ENCODE results near the gene DPYSL4.
"Not testable (repeated sequence)": the region's sequence is repeated elsewhere in the genome, so short reads cannot be mapped to it uniquely, and the experiment has no call there.

Gene DPYSL4

DNA sequence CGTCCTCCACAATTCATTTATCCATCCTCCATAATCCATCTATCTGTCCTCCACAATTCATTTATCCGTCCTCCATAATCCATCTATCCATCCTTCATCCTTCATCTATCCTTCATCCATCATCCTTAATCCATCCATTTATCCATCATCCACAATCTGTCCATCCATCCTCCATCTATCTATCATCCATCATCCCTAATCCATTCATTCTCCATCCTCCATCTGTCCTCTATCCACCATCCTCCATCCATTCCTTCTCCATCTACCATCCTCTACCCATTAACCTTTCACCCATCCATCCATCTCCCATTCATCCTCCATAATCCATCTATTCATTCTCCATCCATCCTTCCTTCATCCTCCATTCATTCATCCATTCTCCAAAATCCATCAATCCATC is 36.0 kb upstream of the DPYSL4 start:
- no peak for DNase-seq

DNA sequence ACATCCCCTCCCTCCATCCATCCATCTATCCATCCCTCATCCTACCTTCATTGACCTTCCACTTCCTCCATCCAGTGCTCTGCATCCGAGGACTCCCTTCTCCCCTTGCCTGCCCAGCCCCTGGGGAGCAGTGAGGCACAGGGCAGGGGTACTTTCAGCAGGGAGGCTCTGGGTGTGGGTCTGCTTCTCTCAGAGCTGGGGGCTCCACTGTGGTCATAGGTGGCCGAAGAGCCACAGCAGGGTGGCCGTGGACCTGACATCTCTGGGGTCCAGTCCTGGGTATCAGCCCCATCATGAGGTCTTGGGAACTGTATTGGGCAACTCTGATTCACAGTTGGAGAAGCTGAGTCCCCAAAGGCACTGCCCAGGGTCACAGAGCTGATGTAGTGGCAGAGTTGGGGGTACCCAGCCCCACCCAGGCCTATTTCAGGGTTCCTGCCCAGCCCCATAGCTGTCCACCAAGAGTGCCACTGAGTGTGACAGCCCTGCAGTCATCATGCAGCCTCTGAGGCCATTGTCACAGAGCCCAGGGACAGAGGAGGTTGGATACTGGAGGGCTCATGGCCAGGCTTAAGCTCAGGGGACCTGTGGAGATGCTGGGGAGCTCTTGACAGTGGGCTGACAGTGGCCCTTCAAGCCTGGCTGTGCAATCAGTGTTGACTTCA is 35.3 kb upstream of the DPYSL4 start:
- DNase-seq: no peak

DNA sequence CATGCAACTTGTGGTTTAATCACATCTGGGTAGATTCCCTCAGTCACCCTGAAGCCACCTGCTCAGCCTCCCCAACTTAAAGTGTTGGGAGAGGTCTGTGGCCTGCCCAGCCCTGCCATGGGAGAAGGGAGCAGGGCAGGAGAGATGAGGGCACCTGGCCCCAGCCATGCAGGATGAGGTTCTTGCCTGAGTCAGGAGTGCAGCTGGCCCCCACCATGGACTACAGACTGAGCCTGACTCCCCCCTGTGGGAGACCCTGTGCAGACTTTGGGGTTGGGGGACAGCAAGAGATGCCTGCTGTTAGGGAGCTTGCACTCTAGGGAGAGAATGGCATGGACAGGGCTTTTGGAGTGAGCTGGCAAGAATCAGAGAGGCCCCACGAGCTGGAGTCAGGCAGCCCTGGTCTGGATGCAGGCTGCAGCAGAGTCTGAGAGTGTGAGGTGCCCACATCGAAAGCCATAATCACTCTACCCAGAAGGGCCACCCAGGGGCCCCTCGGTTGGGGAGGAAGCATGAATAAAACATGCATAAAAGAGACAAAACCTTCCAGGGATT is 34.7 kb upstream of the DPYSL4 start:
- DNase-seq: no peak

DNA sequence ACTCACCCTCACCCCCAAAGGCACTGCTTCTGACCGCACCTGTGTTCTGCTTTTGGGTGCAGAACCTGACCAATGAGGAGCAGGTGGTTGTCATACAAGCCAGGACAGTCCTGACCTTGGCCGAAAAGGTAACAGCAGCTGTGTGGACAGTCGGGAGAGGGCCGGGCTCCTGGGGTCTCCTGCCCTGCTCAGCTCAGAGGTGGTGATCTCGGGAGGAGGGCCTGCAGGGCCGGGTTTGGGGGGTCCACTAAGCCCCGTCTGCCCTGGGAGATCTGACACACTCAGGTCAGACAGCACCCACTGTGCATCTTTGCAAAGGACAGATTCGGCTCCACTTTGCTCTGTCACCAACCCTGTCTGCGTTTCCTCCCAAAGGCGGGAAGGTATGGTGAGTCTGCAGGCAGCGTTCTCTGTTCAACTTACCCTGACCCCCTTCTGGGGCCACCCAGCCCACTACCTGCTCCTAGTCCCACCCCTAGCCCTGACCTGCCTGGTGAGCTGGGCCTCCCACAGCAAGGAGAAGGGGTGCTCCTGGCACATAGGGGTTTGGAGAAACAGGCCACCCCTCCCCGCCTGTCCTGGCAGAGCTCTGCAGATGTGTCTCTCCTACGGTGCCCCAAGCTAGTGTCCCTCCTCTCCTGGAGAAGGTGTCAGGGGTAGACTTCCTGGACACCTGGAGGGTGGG is 33.7 kb upstream of the DPYSL4 start:
- no peak for DNase-seq

DNA sequence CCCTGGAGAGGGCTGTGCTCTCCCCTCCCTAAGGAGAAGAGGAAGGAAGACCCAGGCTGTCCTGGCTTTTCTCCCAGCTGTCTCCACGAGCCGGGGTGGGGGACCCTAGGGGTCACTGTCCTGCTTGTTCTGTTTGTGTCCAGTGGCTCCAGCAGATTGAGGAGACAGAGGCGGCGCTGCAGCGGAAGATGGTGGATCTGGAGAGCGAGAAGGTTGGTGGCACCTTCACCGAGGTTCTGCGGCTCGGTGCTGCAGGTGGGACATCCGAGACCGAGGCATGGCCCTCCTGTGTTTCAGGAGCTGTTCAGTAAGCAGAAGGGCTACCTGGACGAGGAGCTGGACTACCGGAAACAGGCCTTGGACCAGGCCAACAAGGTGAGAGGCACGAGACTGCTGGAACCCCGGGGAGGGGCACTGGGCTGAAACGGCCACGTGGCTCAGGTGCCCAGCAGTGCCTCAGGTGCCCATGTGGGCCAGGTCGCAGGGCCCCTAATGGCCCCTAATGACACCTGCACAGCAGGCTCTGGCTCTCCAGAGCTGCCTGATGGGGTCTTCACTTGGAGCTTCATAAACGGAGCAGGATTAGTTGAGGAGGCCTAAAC is 33.0 kb upstream of the DPYSL4 start:
- no peak for DNase-seq

DNA sequence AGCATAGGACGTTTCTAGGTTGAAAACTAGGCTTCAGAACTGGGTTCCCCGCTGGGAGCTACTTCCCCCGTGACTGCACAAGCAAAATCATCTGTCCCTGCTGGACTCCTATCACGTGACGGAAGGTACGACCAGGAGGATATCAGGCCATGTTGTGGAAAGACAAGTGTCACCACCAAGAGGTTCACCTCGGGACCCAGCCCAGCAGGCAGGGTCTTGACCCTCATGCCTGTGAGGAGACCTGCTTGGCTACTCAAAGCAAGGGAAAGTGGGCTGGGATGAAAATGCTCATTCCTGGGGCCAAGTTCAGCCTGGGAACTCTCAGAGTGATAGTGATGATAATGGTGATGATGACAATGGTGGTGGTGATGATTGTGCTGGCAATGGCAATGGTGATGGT is 32.3 kb upstream of the DPYSL4 start:
- DNase-seq: no peak

DNA sequence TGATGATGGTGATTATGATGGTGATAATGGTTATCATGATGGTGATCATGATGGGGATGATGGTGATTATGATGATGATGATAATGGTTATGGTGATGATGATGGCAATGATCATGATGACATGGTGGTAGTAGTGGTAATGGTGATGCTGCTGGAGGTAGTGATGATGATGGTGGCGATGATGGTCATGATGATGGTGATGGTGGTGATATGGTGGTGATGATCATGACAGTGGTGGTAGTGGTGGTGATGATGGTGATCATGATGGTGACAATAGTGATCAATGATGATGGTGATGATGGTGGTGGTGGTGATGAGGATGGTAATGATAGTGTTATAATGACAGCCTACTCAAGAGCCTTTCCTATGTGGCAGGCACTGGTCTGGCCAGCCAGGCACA is 31.8 kb upstream of the DPYSL4 start:
- no peak for DNase-seq

DNA sequence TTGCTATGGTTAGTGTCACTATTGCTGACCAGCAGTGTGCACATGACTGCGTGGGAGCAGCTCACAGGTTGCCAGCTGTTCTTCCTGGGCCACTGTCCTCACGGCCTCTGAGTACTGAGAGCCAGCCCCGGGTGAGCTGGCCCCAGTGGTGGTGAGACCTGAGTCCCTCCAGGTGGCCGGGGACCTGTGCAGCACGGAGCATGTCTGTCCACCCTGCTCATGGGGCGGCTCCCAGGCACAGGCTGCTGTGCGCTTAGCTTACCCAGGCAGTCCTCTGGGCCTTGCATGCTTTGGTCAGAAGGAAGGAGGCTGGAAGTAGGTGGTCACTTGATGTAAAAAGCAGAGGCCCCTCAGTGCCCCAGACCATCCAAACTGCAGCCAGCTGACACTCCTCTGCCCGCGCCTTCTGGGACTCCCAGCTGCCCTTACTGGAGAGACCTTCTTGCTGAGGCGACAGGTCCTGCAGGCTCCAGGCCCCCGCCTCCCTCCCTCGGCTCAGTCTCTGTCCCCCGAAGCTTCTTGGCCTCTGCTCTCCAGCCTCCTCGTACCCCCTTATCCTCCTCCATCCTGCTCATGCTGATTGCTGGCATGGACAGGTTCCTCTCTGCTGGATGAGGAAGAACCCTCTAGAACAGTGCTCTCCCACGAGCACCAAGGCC is 30.9 kb upstream of the DPYSL4 start:
- DNase-seq: no peak

DNA sequence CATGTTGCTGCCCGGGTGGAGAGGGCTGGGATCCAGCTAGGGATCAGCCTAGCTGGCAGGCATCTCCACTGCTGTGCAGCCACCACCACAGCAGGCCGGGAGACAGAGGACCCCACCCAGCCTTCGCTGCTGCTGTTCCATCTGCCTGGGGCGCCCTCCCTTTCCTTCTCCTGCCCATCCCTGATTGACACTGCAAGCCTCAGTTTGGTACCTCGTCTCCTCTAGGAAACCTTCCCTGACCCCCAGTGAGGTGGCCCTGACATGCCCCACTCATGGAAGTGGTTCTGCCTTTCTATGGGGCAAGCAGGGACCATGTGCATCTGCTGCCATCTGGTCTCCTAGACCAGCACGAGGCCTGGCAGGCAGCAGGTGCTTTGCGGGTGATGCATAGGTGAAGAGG is 30.4 kb upstream of the DPYSL4 start:
- DNase-seq: no peak

DNA sequence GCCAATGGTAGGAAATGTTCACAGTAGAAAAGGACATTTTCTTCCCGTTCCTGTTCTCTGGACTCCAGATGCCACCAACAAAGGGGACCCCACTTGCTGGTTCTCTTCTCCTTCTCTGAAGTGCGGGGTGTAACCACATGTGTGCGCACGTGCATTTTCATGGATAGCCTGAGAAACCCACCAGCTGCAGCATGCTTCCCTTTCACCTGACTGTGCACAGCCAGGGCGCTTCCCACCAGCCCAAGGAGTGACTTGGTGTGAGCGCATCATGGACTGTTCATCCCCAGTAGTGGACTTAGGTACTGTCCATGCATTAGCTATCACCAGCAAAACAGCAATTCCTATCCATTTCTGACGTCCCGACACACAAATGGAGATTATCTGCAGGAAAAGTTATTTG is 29.6 kb upstream of the DPYSL4 start:
- DNase-seq: no peak

DNA sequence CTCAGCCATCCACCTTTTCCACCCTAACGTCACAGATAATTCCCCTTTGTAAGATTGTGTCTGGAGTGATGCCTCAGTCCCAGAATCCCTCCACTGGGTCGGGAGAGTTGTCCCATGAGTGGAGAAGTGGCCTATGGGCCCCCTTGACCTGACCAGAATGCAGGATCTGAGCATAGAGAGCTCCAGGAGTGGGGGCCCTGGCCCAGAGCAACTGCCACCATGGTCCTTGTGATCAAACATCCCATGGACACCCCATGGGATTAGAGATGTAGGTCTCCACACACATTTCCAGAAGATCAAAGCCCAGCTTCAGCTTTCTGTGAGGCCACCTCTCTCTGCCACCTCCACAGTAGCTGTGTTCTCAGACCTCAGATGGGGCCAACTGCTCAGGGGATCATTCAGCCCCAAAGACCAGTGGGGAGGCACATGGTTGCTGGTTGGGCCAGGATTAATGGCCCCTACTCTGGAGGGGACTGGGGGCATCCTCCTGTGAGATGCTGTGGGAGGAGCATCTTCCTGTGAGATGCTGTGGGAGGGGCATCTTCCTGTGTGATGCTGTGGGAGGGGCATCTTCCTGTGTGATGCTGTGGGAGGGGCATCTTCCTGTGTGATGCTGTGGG is 28.5 kb upstream of the DPYSL4 start:
- no peak for DNase-seq

DNA sequence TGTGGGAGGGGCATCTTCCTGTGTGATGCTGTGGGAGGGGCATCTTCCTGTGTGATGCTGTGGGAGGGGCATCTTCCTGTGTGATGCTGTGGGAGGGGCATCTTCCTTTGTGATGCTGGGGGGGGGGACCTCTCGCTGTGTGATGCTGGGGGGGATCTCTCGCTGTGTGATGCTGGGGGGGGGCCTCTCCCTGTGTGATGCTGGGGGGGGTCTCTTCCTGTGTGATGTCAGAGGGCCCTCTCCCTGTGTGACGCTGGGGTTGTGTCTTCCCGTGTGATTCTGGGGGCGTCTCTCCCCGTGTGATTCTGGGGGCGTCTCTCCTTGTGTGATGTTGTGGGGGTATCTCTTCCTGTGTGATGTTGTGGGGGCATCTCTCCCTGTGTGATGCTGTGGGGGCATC is 27.9 kb upstream of the DPYSL4 start:
- no peak for DNase-seq

DNA sequence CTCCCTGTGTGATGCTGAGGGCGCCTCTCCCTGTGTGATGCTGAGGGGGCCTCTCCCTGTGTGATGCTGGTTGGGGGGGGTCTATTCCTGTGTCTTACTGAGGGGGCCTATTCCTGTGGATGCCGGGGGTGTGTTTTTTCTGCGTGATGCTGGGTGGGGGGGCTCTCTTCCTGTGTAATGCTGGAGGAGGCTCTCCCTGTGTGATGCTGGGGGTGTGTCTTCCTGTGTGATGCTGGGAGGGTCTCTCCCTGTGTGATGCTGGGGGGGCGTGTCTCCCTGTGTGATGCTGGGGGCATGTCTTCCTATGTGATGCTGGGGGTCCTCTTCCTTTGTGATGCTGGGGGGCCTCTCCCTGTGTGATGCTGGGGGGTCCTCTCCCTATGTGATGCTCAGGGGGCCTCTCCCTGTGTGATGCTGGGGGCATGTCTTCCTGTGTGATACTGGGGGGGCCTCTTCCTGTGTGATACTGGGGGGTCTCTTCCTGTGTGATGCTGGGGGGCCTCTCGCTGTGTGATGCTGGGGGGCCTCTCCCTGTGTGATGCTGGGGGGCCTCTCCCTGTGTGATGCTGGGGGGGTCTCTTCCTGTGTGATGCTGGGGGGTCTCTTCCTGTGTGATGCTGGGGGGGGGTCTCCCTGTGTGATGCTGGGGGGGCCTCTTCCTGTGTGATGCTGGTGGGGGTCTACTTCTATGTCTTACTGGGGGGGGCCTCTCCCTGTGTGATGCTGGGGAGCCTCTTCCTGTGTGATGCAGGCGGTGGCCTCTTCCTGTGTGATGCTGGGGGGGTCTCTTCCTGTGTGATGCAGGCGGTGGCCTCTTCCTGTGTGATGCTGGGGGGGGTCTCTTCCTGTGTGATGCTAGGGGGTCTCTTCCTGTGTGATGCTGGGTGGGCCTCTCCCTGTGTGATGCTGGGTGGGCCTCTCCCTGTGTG is 27.2 kb upstream of the DPYSL4 start:
- not testable (repeated sequence) for DNase-seq

DNA sequence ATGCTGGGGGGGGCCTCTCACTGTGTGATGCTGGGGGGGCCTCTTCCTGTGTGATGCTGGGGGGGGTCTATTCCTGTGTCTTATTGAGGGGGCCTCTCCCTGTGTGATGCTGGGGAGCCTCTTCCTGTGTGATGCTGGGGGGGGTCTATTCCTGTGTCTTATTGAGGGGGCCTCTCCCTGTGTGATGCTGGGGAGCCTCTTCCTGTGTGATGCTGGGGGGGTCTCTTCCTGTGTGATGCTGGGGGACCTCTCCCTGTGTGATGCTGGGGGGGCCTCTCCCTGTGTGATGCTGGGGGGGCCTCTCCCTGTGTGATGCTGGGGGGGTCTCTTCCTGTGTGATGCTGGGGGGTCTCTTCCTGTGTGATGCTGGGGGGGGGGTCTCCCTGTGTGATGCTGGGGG is 26.5 kb upstream of the DPYSL4 start:
- DNase-seq: not testable (repeated sequence)

DNA sequence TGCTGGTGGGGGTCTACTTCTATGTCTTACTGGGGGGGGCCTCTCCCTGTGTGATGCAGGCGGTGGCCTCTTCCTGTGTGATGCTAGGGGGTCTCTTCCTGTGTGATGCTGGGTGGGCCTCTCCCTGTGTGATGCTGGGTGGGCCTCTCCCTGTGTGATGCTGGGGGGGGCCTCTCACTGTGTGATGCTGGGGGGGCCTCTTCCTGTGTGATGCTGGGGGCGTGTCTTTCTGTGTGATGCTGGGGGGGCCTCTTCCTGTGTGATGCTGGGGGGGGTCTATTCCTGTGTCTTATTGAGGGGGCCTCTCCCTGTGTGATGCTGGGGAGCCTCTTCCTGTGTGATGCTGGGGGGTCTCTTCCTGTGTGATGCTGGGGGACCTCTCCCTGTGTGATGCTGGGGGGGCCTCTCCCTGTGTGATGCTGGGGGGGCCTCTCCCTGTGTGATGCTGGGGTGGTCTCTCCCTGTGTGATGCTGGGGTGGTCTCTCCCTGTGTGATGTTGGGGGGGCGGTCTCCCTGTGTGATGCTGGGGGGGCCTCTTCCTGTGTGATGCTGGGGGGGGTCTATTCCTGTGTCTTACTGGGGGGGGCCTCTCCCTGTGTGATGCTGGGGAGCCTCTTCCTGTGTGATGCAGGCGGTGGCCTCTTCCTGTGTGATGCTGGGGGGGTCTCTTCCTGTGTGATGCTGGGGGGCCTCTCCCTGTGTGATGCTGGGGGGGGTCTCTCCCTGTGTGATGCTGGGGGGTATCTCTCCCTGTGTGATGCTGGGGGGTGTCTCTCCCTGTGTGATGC is 25.7 kb upstream of the DPYSL4 start:
- not testable (repeated sequence) for DNase-seq

DNA sequence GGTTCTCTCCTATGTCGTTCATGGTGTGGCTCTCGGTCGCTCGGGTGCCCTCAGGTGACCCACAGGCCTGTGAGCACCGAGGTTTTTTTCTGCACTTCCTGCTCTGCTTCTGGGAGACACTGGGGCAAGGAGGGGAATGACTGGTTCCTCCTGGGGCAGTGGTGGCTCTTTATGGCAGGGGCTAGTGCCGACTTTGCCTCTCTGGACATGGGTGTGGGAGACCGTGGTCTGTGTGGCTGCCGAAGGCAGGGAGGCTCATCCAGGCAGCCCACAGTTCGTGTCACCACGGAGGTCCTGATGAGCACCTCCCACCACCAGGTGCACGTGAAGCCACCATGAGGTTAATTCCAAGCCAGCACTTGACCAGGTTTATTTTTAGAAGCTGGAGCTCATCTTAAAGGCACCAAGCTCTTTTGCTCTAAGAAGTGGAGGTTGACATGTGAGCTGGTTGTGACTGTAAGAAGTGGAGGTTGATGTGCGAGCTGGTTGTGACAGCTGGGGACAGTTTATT is 24.7 kb upstream of the DPYSL4 start:
- DNase-seq: peak; percentile 31

DNA sequence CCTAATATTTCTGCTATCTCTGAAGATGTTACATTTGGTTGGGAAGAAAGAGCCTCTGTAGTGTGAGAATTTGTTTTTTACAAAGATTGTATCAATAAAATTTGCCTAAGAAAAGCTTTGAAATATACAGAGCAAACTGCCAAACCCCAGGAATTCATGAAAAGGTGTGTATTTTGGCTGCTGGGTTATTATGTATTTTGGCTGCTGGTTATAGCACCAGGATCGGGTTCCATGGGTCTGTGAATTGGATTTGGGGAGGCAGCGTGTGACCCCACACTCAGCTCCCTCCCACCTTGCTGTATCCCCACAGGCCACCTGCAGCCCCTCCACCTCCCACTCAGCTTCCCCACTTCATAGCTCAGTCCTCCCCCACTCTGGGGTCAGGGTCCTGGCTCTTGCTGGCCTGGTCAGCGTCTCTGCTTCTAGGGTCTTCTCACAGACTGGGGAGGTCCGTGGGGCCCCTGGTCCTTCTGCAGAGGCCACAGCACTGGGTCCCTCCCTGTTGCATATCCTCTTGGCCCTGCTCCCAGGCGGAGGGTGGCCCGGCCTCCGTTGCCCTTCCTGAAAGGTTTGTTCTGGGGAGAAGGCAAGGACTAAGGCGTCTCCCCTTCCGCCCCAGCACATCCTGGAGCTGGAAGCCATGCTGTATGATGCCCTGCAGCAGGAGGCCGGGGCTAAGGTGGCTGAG is 24.0 kb upstream of the DPYSL4 start:
- no peak for DNase-seq

DNA sequence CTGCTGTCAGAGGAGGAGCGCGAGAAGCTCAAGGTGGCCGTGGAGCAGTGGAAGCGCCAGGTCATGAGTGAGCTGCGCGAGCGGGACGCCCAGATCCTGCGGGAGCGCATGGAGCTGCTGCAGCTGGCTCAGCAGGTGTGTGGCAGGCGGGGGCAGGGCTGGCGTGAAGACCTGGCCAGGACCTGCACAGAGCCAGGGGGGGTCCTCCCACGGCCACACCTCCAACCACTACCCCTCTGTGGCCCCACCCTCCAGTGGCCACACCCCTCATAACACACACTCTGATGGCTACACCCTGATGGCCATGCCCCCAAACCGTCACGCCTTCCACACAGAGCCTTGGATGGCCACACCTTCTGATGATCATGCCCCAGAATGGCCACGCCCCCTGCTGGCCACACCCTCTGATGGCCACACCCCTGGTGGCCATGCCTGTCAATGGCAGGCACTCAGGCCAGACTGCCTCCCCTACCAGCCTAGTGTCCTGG is 23.4 kb upstream of the DPYSL4 start:
- peak; percentile 60 for DNase-seq

DNA sequence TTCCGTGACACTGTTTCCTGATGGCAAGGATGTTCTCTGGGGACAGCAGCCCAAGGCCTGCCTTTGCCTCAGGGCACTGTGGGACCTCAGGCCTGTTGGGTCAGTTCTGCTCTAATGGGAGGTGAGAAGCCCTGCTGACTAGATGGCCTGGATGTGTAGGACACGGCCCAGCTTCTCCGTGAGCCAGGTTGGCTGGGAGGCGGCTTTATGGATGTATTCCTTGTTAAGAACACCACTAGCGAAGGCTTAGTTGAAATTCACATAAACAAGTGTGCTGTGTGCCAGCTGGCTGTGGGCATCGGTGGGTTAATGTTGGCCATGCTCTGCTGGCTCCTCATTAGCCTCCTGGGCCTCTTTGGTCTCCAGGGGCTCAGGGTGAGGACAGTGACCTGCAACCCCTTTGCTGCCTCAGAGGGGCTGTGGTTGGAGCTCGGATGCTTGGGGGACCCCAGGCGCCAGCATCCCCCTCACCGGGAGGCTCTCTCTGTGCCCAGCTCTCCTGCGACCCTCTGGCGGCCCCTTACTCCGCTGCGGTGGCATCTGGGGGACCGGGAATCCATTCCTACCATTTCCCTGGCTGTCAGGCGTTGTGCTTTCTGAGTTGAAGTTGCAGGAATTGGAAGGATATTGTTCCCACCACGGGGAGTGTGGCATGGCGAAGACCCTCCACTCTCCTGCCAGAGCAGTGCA is 22.8 kb upstream of the DPYSL4 start:
- DNase-seq: no peak
